ENCODE results near the gene CYP27A1. TPM values are rescaled to one million over a fixed set of nuclear protein-coding genes. Genes with fewer than 3 reads are reported as not detected.

CYP27A1 gene
- total RNA-seq, 2 experiments from 2014 or later = 0.23 TPM; not detected in 1

DNA sequence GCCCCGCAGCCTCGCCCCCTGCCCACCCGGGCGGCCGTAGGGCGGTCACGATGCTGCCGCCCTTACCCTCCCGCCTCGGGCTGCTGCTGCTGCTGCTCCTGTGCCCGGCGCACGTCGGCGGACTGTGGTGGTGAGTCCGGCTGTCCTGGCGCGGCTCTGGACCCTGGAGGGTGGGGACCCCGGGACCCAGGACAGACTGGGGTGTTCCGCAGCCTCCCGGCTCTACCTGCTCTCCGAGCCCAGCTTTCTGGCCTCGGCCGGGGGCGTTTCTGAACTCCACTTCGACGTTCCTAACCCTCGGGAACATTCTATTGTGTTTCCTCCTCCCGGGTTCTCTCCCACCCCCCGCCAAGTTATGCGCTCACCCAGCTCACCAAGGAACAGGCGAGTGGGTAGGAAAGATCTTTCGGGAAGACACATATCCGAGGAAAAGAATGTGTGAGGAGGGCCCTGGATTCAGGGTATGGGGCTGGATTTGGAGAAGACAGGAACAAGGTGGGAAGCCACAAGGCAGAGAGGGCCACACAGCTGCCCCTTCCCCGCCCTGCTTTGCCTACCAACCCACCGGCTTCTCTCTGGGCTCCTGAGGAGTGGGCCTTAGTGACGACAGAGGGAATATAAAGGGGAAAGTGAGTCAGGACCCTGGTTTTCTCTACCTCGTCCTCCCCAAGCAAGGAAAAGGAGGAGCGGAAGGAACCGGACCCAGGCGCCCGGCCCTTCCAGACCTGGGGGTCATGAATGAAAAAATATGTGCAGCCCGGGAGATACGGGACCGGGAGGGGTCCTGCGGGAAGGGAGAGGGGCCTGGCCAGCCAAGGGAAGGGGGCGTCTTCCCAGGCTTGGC is 78.3 kb downstream of the CYP27A1 start:
- CTCF ChIA-PET (ENCODE audit: unreplicated experiment) = interaction anchor here (0.6 kb wide), 1 partner anchor 37 kb away, joined by 8 read pairs; no protein-coding TSS in a partner anchor
- H3K4me2 ChIP-seq (ENCODE audit: low read length) = peak overlapping the region; percentile 46
- intact Hi-C loops (cut with micrococcal nuclease; ENCODE audit: unreplicated experiment) = no loop called here

DNA sequence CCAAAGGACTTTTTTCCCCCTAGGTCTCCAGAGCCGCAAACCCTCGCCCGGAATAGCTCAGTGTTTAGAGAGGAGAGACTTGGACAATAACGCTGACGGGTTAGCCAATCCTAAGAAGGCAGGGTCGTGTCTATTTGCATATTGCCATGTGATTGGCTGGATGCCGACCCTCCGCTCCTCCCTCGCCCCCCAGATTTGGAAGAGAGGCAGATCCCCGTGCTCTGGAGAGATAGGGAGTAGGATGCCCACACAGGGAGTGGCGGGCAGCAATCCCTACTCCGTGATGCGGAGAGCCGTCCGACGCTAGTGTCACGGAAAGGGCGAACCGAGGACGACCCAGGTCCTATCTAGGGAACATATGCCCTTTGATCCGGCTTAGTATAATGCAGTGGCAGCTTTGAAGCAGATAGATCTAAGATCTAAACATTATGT is 79.0 kb downstream of the CYP27A1 start:
- ChIA-PET POLR2A (no interaction called here), CTCF (ENCODE audit: unreplicated experiment) (no interaction called here)
- peak; percentile 29 for DNase-seq (ENCODE audit: low spot score)
- Histone ChIP-seq H4K20me1 (ENCODE audit: insufficient read depth, low read length) (no peaks in the 10 kb centered on the region), H3K36me3 (ENCODE audit: insufficient read depth, low read length) (no peaks in the 10 kb centered on the region), H3K79me2 (ENCODE audit: insufficient read depth, low read depth, low read length) (no peaks in the 10 kb centered on the region), H3K4me2 (ENCODE audit: low read length) (peak overlapping the region; percentile 46), H2AFZ (ENCODE audit: low read length) (no peak overlapping the region), H3K27ac (ENCODE audit: low read depth, low read length, poor library complexity, severe bottlenecking) (no peak overlapping the region), H3K4me3 (ENCODE audit: low read depth, low read length, poor library complexity, severe bottlenecking) (peak overlapping the region; percentile 8), H3K9me3 (ENCODE audit: low read length) (no peaks in the 10 kb centered on the region), H3K9me2 (ENCODE audit: insufficient read depth, low read length) (no peaks in the 10 kb centered on the region), H3K4me1 (ENCODE audit: insufficient read depth, low read length, poor library complexity, severe bottlenecking) (no peaks in the 10 kb centered on the region)
- TF ChIP-seq CTCF (conservative IDR thresholded peaks at IDR 0.05; ENCODE audit: low read length) (no peak), EZH2phosphoT487 (IDR thresholded peaks at IDR 0.05; ENCODE audit: borderline replicate concordance, low read depth, low read length) (no peak)
- BruUV-seq (replicated peaks) = no TSS peak
- intact Hi-C loops (cut with micrococcal nuclease; ENCODE audit: unreplicated experiment) = no loop called here

More for the DNA sequence above, 78.3 kb downstream of the CYP27A1 start:
- H3K9me3 ChIP-seq (ENCODE audit: low read length) = no peaks in the 10 kb centered on the region
- H3K4me1 ChIP-seq (ENCODE audit: insufficient read depth, low read length, poor library complexity, severe bottlenecking) = no peaks in the 10 kb centered on the region
- TF ChIP-seq CTCF (conservative IDR thresholded peaks at IDR 0.05; ENCODE audit: low read length) = no peak
- no peak for TF ChIP-seq EZH2phosphoT487 (IDR thresholded peaks at IDR 0.05; ENCODE audit: borderline replicate concordance, low read depth, low read length)
- BruUV-seq (replicated peaks) = no TSS peak
- H3K9me2 ChIP-seq (ENCODE audit: insufficient read depth, low read length) = no peaks in the 10 kb centered on the region
- H2AFZ ChIP-seq (ENCODE audit: low read length) = no peak overlapping the region
- DNase-seq (ENCODE audit: low spot score) = no peak
- no peaks in the 10 kb centered on the region for H3K36me3 ChIP-seq (ENCODE audit: insufficient read depth, low read length)
- H3K27ac ChIP-seq (ENCODE audit: low read depth, low read length, poor library complexity, severe bottlenecking) = no peak overlapping the region
- peak overlapping the region; percentile 8 for H3K4me3 ChIP-seq (ENCODE audit: low read depth, low read length, poor library complexity, severe bottlenecking)
- H4K20me1 ChIP-seq (ENCODE audit: insufficient read depth, low read length) = no peaks in the 10 kb centered on the region
- POLR2A ChIA-PET = no interaction called here
- no peaks in the 10 kb centered on the region for H3K79me2 ChIP-seq (ENCODE audit: insufficient read depth, low read depth, low read length)
